ENCODE results near the gene CSAG1.
"Not testable (repeated sequence)": the region's sequence is repeated elsewhere in the genome, so short reads cannot be mapped to it uniquely, and the experiment has no call there.

CSAG1 gene

GRCh38 chrX:152735101-152735500 is 1.6 kb upstream of the CSAG1 start:
- Histone ChIP-seq H4K20me1 (ENCODE audit: insufficient read depth, low read length) (no peaks in the 10 kb centered on the region), H3K4me1 (ENCODE audit: insufficient read depth, low read length) (no peaks in the 10 kb centered on the region), H3K27ac (ENCODE audit: low read length) (no peak overlapping the region), H3K9ac (ENCODE audit: low read depth, low read length) (no peak overlapping the region), H3K79me2 (ENCODE audit: insufficient read depth, low read length) (no peaks in the 10 kb centered on the region), H3K9me3 (ENCODE audit: insufficient read depth, low read length, severe bottlenecking) (no peaks in the 10 kb centered on the region), H3K4me2 (ENCODE audit: insufficient read depth, low read length) (no peak overlapping the region), H3K27me3 (ENCODE audit: insufficient read depth, low read length, poor library complexity) (no peaks in the 10 kb centered on the region), H3K36me3 (ENCODE audit: insufficient read depth, low read length) (no peaks in the 10 kb centered on the region), H2AFZ (ENCODE audit: low read depth, low read length) (no peak overlapping the region), H3K4me3 (ENCODE audit: low read depth in 1 of 2, low read length in 2 of 2) (no peak overlapping the region)
- no peak for DNase-seq
- TF ChIP-seq, protein P1, sequence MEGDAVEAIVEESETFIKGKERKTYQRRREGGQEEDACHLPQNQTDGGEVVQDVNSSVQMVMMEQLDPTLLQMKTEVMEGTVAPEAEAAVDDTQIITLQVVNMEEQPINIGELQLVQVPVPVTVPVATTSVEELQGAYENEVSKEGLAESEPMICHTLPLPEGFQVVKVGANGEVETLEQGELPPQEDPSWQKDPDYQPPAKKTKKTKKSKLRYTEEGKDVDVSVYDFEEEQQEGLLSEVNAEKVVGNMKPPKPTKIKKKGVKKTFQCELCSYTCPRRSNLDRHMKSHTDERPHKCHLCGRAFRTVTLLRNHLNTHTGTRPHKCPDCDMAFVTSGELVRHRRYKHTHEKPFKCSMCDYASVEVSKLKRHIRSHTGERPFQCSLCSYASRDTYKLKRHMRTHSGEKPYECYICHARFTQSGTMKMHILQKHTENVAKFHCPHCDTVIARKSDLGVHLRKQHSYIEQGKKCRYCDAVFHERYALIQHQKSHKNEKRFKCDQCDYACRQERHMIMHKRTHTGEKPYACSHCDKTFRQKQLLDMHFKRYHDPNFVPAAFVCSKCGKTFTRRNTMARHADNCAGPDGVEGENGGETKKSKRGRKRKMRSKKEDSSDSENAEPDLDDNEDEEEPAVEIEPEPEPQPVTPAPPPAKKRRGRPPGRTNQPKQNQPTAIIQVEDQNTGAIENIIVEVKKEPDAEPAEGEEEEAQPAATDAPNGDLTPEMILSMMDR (IDR thresholded peaks at IDR 0.05; ENCODE audit: borderline replicate concordance, extremely low read depth, low read length, poor library complexity, severe bottlenecking), result no peak
- no peak for TF ChIP-seq EZH2 (IDR thresholded peaks at IDR 0.05; ENCODE audit: borderline replicate concordance, low read depth, low read length, severe bottlenecking)
- no peak for ATAC-seq (ENCODE audit: insufficient read depth, low read depth)

DNA sequence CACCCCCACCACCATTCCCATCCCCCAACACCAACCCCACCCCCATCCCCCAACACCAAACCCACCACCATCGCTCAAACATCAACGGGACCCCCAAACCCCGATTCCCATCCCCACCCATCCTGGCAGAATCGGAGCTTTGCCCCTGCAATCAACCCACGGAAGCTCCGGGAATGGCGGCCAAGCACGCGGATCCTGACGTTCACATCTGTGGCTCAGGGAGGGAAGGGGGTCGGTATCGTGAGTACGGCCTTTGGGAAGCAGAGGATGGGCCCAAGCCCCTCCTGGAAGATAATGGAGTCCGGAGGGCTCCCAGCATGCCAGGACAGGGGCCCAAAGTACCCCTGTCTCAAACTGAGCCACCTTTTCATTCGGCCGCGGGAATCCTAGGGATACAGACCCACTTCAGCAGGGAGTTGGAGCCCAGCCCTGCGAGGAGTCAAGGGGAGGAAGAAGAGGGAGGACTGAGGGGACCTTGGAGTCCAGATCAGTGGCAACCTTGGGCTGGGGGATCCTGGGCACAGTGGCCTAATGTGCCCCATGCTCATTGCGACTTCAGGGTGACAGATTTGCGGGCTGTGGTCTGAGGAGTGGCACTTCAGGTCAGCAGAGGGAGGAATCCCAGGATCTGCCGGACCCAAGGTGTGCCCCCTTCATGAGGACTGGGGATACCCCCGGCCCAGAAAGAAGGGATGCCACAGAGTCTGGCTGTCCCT is 780 bp upstream of the CSAG1 start:
- not testable (repeated sequence) for H3K27ac ChIP-seq (ENCODE audit: low read length); H3K79me2 ChIP-seq (ENCODE audit: insufficient read depth, low read length); H2AFZ ChIP-seq (ENCODE audit: low read depth, low read length); H3K4me3 ChIP-seq (ENCODE audit: low read depth in 1 of 2, low read length in 2 of 2); H3K4me2 ChIP-seq (ENCODE audit: insufficient read depth, low read length); H3K9ac ChIP-seq (ENCODE audit: low read depth, low read length); DNase-seq; H3K36me3 ChIP-seq (ENCODE audit: insufficient read depth, low read length); H3K27me3 ChIP-seq (ENCODE audit: insufficient read depth, low read length, poor library complexity); H4K20me1 ChIP-seq (ENCODE audit: insufficient read depth, low read length); H3K9me3 ChIP-seq (ENCODE audit: insufficient read depth, low read length, severe bottlenecking); ATAC-seq (ENCODE audit: insufficient read depth, low read depth); H3K4me1 ChIP-seq (ENCODE audit: insufficient read depth, low read length)

- Histone ChIP-seq H3K79me2 (ENCODE audit: insufficient read depth, low read length) (no peaks in the 10 kb centered on the region), H3K4me1 (ENCODE audit: insufficient read depth, low read length) (no peaks in the 10 kb centered on the region), H3K27ac (ENCODE audit: low read length) (no peak overlapping the region), H4K20me1 (ENCODE audit: insufficient read depth, low read length) (no peaks in the 10 kb centered on the region), H2AFZ (ENCODE audit: low read depth, low read length) (no peak overlapping the region), H3K27me3 (ENCODE audit: insufficient read depth, low read length, poor library complexity) (no peaks in the 10 kb centered on the region), H3K4me2 (ENCODE audit: insufficient read depth, low read length) (no peak overlapping the region), H3K36me3 (ENCODE audit: insufficient read depth, low read length) (no peaks in the 10 kb centered on the region), H3K4me3 (ENCODE audit: low read depth in 1 of 2, low read length in 2 of 2) (no peak overlapping the region), H3K9me3 (ENCODE audit: insufficient read depth, low read length, severe bottlenecking) (no peaks in the 10 kb centered on the region), H3K9ac (ENCODE audit: low read depth, low read length) (no peak overlapping the region)
- TF ChIP-seq, protein P1 (IDR thresholded peaks at IDR 0.05; ENCODE audit: borderline replicate concordance, extremely low read depth, low read length, poor library complexity, severe bottlenecking), result no peak
- TF ChIP-seq EZH2 (IDR thresholded peaks at IDR 0.05; ENCODE audit: borderline replicate concordance, low read depth, low read length, severe bottlenecking), result no peak
- no peak for DNase-seq
- ATAC-seq (ENCODE audit: insufficient read depth, low read depth), result no peak
These were observed 8.1 kb downstream of the CSAG1 start for GRCh38 chrX:152725409-152725808.

DNA sequence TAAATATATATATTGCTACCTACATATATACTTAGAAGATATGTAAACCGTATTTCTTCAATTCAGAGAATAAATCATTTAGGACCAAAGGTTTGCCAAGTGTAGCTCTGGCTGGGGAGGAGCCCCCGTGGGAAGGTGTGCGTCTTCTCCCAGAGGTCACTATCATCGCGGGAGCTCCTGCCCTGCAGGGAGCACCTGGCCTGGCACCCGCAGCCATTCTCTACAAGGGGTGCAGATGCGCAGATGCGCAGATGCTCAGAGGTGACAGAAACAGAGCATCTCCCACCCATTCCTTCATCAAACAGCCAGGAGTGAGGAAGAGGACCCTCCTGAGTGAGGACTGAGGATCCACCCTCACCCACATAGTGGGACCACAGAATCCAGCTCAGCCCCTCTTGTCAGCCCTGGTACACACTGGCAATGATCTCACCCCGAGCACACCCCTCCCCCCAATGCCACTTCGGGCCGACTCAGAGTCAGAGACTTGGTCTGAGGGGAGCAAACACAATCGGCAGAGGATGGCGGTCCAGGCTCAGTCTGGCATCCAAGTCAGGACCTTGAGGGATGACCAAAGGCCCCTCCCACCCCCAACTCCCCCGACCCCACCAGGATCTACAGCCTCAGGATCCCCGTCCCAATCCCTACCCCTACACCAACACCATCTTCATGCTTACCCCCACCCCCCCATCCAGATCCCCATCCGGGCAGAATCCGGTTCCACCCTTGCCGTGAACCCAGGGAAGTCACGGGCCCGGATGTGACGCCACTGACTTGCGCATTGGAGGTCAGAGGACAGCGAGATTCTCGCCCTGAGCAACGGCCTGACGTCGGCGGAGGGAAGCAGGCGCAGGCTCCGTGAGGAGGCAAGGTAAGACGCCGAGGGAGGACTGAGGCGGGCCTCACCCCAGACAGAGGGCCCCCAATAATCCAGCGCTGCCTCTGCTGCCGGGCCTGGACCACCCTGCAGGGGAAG is 19.4 kb downstream of the CSAG1 start, which contains the start of gene MAGEA2B:
Gene MAGEA2B (plus strand): TSS at position 814 of the 973 bp plus-strand sequence. CDS start 2,479 bp downstream, outside the sequence.
- H3K27ac ChIP-seq (ENCODE audit: low read length); DNase-seq; H3K27me3 ChIP-seq (ENCODE audit: insufficient read depth, low read length, poor library complexity); ATAC-seq (ENCODE audit: insufficient read depth, low read depth); H3K4me2 ChIP-seq (ENCODE audit: insufficient read depth, low read length); H3K4me1 ChIP-seq (ENCODE audit: insufficient read depth, low read length); H3K9me3 ChIP-seq (ENCODE audit: insufficient read depth, low read length, severe bottlenecking); H3K79me2 ChIP-seq (ENCODE audit: insufficient read depth, low read length); H2AFZ ChIP-seq (ENCODE audit: low read depth, low read length); H3K9ac ChIP-seq (ENCODE audit: low read depth, low read length); H4K20me1 ChIP-seq (ENCODE audit: insufficient read depth, low read length); H3K4me3 ChIP-seq (ENCODE audit: low read depth in 1 of 2, low read length in 2 of 2); H3K36me3 ChIP-seq (ENCODE audit: insufficient read depth, low read length): not testable (repeated sequence)

GRCh38 chrX:152713195-152713594 is 20.3 kb downstream of the CSAG1 start:
- not testable (repeated sequence) for H3K9ac ChIP-seq (ENCODE audit: low read depth, low read length); ATAC-seq (ENCODE audit: insufficient read depth, low read depth); DNase-seq; H3K9me3 ChIP-seq (ENCODE audit: insufficient read depth, low read length, severe bottlenecking); H2AFZ ChIP-seq (ENCODE audit: low read depth, low read length); H3K4me1 ChIP-seq (ENCODE audit: insufficient read depth, low read length); H3K36me3 ChIP-seq (ENCODE audit: insufficient read depth, low read length); H3K4me2 ChIP-seq (ENCODE audit: insufficient read depth, low read length); H4K20me1 ChIP-seq (ENCODE audit: insufficient read depth, low read length); H3K79me2 ChIP-seq (ENCODE audit: insufficient read depth, low read length); H3K4me3 ChIP-seq (ENCODE audit: low read depth in 1 of 2, low read length in 2 of 2); H3K27ac ChIP-seq (ENCODE audit: low read length); H3K27me3 ChIP-seq (ENCODE audit: insufficient read depth, low read length, poor library complexity)

DNA sequence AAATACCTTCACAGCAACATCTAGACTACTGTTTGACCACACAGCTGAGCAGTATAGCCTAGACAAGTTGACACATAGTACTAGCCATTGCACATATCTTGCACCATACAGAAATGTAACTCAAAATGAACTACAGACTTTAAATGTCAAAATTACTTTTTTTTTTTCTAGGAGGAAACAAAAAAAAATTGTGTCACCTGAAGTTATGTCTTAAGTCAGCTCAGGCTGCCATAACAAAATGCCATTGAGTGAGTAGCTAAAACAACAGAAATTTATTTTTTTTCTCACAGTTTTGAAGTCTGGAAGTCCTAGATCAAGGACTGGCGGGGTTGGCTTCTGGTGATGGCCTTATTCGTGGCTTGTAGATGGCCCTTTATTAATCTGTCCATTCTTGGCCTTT is 24.3 kb downstream of the CSAG1 start, which contains the start of gene CSAG2:
Gene CSAG2 (minus strand): TSS at position 101 of the 400 bp plus-strand sequence. CDS start 161 bp downstream, outside the sequence.
- H3K4me2 ChIP-seq (ENCODE audit: insufficient read depth, low read length); H3K9ac ChIP-seq (ENCODE audit: low read depth, low read length); ATAC-seq (ENCODE audit: insufficient read depth, low read depth); H3K9me3 ChIP-seq (ENCODE audit: insufficient read depth, low read length, severe bottlenecking); H3K79me2 ChIP-seq (ENCODE audit: insufficient read depth, low read length); H3K27me3 ChIP-seq (ENCODE audit: insufficient read depth, low read length, poor library complexity); H3K27ac ChIP-seq (ENCODE audit: low read length); H3K36me3 ChIP-seq (ENCODE audit: insufficient read depth, low read length); DNase-seq; H2AFZ ChIP-seq (ENCODE audit: low read depth, low read length); H3K4me1 ChIP-seq (ENCODE audit: insufficient read depth, low read length); H3K4me3 ChIP-seq (ENCODE audit: low read depth in 1 of 2, low read length in 2 of 2); H4K20me1 ChIP-seq (ENCODE audit: insufficient read depth, low read length): not testable (repeated sequence)
